ENCODE results near the gene PLCH1.
"Not testable (repeated sequence)": the region's sequence is repeated elsewhere in the genome, so short reads cannot be mapped to it uniquely, and the experiment has no call there.

The PLCH1 gene

DNA sequence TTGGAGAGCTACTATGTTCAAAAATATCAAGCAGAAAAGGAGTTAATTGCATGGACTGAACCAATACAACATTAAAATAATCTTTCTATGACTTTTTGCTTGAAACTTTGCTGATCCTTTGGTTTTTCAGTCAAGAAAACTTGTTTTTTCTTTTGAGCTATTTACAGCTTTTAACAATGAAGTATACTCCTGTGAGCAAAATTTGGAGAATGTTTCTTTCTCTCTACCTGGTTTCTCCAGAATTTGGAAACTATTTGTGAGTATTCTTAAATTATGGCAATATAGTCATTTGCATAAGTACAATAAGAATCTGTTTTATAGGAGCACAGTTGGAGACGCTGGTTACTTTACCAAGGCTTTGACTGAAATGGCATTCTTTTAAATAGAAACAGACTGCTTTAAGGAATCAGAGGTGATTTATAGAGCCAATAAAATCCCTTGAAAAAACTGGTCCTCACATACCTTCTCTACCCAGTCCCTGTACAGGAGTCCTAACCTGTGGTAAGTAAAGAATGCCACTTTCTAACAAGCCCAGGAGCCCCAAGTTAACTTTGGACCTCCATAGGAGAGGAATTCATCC is 127.4 kb downstream of the PLCH1 start:
- H3K27me3 Mint-ChIP-seq = no peaks in the 10 kb centered on the region
- no peaks in the 10 kb centered on the region for H3K36me3 Mint-ChIP-seq
- H3K9me3 Mint-ChIP-seq = peaks cover 12% of the 10 kb centered on the region
- no peaks in the 10 kb centered on the region for H3K4me1 Mint-ChIP-seq
- no peak overlapping the region for H3K4me3 Mint-ChIP-seq
- H3K27ac Mint-ChIP-seq = no peak overlapping the region

DNA sequence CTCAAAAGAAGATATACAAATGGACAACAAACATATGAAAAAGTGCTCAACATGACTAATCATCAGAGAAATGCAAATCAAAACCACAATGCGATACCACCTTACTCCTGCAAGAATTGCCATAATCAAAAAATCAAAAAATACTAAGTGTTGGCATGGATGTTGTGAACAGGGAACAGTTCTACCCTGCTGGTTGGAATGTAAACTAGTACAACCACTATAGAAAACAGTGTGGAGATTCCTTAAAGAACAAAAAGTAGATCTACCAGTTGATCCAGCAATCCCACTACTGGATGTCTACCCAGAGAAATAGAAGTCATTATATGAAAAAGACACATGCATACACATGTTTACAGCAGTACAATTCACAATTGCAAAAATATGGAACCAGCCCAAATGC is 129.7 kb downstream of the PLCH1 start:
- H3K4me1 Mint-ChIP-seq, H3K27ac Mint-ChIP-seq, H3K27me3 Mint-ChIP-seq, H3K4me3 Mint-ChIP-seq, H3K36me3 Mint-ChIP-seq: not testable (repeated sequence)
- H3K9me3 Mint-ChIP-seq = peaks cover 17% of the 10 kb centered on the region

- H3K27ac Mint-ChIP-seq, H3K4me1 Mint-ChIP-seq, H3K36me3 Mint-ChIP-seq, H3K27me3 Mint-ChIP-seq, H3K4me3 Mint-ChIP-seq: not testable (repeated sequence)
- peaks cover 17% of the 10 kb centered on the region for H3K9me3 Mint-ChIP-seq
Observed at GRCh38 chr3:155614410-155614809, 130.5 kb downstream of the PLCH1 start.

DNA sequence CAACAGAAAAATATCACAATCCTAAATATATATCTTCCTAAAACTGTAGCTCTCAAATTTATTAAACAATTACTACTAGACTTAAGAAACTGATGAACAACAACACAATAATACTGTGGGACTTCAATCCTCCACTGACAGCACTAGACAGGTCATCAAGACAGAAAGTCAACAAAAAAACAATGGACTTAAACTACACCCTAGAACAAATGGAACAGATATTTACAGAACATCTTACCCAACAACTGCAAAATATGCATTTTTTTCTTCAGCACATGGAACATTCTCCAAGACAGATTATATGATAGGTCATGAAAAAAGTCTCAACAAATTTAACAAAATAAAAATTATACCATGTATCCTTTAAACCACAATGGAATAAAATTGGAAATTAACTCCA is 133.4 kb downstream of the PLCH1 start:
- H3K27me3 Mint-ChIP-seq = no peaks in the 10 kb centered on the region
- no peak overlapping the region for H3K27ac Mint-ChIP-seq
- no peak overlapping the region for H3K4me3 Mint-ChIP-seq
- no peaks in the 10 kb centered on the region for H3K4me1 Mint-ChIP-seq
- H3K9me3 Mint-ChIP-seq = peaks cover 17% of the 10 kb centered on the region
- H3K36me3 Mint-ChIP-seq = no peaks in the 10 kb centered on the region

GRCh38 chr3:155609586-155609985 is 135.3 kb downstream of the PLCH1 start:
- no peaks in the 10 kb centered on the region for H3K4me1 Mint-ChIP-seq
- no peaks in the 10 kb centered on the region for H3K36me3 Mint-ChIP-seq
- H3K27me3 Mint-ChIP-seq = peaks cover 6% of the 10 kb centered on the region
- H3K4me3 Mint-ChIP-seq = no peak overlapping the region
- H3K27ac Mint-ChIP-seq = no peak overlapping the region
- peaks cover 13% of the 10 kb centered on the region for H3K9me3 Mint-ChIP-seq

- Mint-ChIP-seq H3K27me3 (peaks cover 8% of the 10 kb centered on the region), H3K4me1 (no peaks in the 10 kb centered on the region), H3K9me3 (peaks cover 5% of the 10 kb centered on the region), H3K36me3 (no peaks in the 10 kb centered on the region), H3K27ac (no peak overlapping the region), H3K4me3 (no peak overlapping the region)
Observed at GRCh38 chr3:155608228-155608920, 136.5 kb downstream of the PLCH1 start.

GRCh38 chr3:155607761-155608160 is 137.1 kb downstream of the PLCH1 start:
- peaks cover 5% of the 10 kb centered on the region for H3K9me3 Mint-ChIP-seq
- no peaks in the 10 kb centered on the region for H3K4me1 Mint-ChIP-seq
- H3K4me3 Mint-ChIP-seq = no peak overlapping the region
- H3K36me3 Mint-ChIP-seq = no peaks in the 10 kb centered on the region
- peaks cover 8% of the 10 kb centered on the region for H3K27me3 Mint-ChIP-seq
- H3K27ac Mint-ChIP-seq = no peak overlapping the region

DNA sequence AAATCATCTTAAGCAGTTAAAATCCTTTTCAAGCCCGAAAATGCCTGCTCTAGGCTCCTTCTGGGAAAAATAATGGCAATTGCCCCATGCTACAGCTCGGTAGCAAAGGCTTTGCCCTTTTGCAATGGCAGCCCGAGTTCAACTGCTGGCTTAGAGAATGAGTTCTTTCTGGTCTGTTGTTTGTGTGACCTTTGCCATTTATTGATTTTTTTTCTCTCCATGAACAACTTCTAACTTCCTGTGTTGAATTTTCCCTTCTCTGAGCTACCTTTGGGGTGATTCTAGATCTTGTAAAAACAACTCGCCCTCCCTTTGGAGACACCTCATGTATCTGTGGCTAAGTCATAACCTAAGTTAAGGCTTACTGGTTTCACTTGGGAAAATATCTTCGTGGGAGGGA is 139.3 kb downstream of the PLCH1 start:
- H3K9me3 Mint-ChIP-seq = peaks cover under 1% of the 10 kb centered on the region
- H3K4me1 Mint-ChIP-seq = no peaks in the 10 kb centered on the region
- H3K27me3 Mint-ChIP-seq = peaks cover 11% of the 10 kb centered on the region
- H3K4me3 Mint-ChIP-seq = no peak overlapping the region
- H3K36me3 Mint-ChIP-seq = no peaks in the 10 kb centered on the region
- H3K27ac Mint-ChIP-seq = no peak overlapping the region

GRCh38 chr3:155604967-155605366 is 139.9 kb downstream of the PLCH1 start:
- H3K36me3 Mint-ChIP-seq = no peaks in the 10 kb centered on the region
- H3K4me3 Mint-ChIP-seq = no peak overlapping the region
- H3K27me3 Mint-ChIP-seq = peaks cover 11% of the 10 kb centered on the region
- no peak overlapping the region for H3K27ac Mint-ChIP-seq
- no peaks in the 10 kb centered on the region for H3K4me1 Mint-ChIP-seq
- H3K9me3 Mint-ChIP-seq = no peaks in the 10 kb centered on the region

- Mint-ChIP-seq H3K9me3 (no peaks in the 10 kb centered on the region), H3K27me3 (peaks cover 11% of the 10 kb centered on the region), H3K36me3 (no peaks in the 10 kb centered on the region), H3K4me1 (no peaks in the 10 kb centered on the region), H3K27ac (no peak overlapping the region), H3K4me3 (no peak overlapping the region)
Observed at GRCh38 chr3:155604126-155604525, 140.7 kb downstream of the PLCH1 start.

GRCh38 chr3:155603302-155603701 is 141.6 kb downstream of the PLCH1 start:
- H3K27me3 Mint-ChIP-seq = peaks cover 11% of the 10 kb centered on the region
- H3K36me3 Mint-ChIP-seq = no peaks in the 10 kb centered on the region
- no peaks in the 10 kb centered on the region for H3K4me1 Mint-ChIP-seq
- H3K4me3 Mint-ChIP-seq = no peak overlapping the region
- H3K27ac Mint-ChIP-seq = no peak overlapping the region
- H3K9me3 Mint-ChIP-seq = no peaks in the 10 kb centered on the region

DNA sequence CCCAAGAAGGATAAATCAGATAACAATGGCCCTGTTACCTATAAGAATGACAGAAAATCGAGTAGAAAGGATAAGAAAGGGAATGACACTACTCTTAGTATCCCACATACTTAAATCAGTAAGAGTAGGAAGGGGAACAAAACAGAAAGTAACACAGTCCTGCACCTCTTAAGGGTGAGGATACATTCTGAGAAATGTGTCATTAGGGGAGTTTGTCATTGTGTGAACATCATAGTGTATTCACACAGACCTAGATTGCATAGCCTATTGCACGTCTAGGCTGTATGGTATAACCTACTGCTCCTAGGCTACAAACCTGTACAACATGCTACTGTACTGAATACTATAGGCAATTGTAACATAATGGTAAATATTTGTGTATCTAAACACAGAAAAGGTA is 142.6 kb downstream of the PLCH1 start:
- Mint-ChIP-seq H3K9me3 (no peaks in the 10 kb centered on the region), H3K4me1 (no peaks in the 10 kb centered on the region), H3K4me3 (no peak overlapping the region), H3K27ac (no peak overlapping the region), H3K27me3 (peaks cover 11% of the 10 kb centered on the region), H3K36me3 (no peaks in the 10 kb centered on the region)

GRCh38 chr3:155598671-155599070 is 146.2 kb downstream of the PLCH1 start:
- H3K9me3 Mint-ChIP-seq = no peaks in the 10 kb centered on the region
- no peaks in the 10 kb centered on the region for H3K36me3 Mint-ChIP-seq
- H3K27ac Mint-ChIP-seq = no peak overlapping the region

DNA sequence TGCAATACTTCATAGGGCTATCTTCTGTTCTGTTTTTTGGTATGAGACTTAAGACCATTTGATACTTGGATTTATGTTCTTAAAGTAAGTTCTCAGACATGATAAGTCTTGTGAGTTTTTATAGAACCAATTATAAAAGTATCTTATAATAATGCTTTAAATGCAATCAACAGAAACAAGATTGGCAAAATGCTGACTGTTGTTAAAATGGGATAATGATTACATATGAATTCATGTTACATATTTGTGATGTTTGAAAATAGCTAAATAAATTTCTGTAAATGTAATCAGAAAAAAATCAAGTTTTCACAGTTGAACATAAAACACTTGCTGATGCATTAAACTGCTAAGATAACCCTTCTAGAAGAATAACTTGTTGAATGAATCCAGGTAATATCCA is 148.3 kb downstream of the PLCH1 start:
- Mint-ChIP-seq H3K27me3 (peaks cover 2% of the 10 kb centered on the region), H3K9me3 (no peaks in the 10 kb centered on the region), H3K27ac (no peak overlapping the region), H3K36me3 (no peaks in the 10 kb centered on the region), H3K4me1 (no peaks in the 10 kb centered on the region), H3K4me3 (no peak overlapping the region)

More at GRCh38 chr3:155598671-155599070, 146.2 kb downstream of the PLCH1 start:
- H3K27me3 Mint-ChIP-seq = peaks cover 3% of the 10 kb centered on the region
- H3K4me3 Mint-ChIP-seq = no peak overlapping the region
- no peaks in the 10 kb centered on the region for H3K4me1 Mint-ChIP-seq

- Mint-ChIP-seq H3K9me3 (no peaks in the 10 kb centered on the region), H3K36me3 (no peaks in the 10 kb centered on the region), H3K4me1 (no peaks in the 10 kb centered on the region), H3K27me3 (peaks cover 2% of the 10 kb centered on the region), H3K4me3 (no peak overlapping the region), H3K27ac (no peak overlapping the region)
Observed at GRCh38 chr3:155595371-155595770, 149.5 kb downstream of the PLCH1 start.

- Mint-ChIP-seq H3K9me3 (no peaks in the 10 kb centered on the region), H3K36me3 (no peaks in the 10 kb centered on the region), H3K4me3 (no peak overlapping the region), H3K27ac (no peak overlapping the region), H3K4me1 (no peaks in the 10 kb centered on the region), H3K27me3 (peaks cover 2% of the 10 kb centered on the region)
Observed at GRCh38 chr3:155594526-155595187, 150.2 kb downstream of the PLCH1 start.

Data from activated naive CD4-positive, alpha-beta T cell treated with anti-CD3 and anti-CD28 coated beads, Interleukin-2, amount 50 U/mL, for 24 hours (primary cell).